ENCODE measurements around the gene FAM118B.

The FAM118B gene

GRCh38 chr11:126211236-126212088 is at the start of gene FAM118B, which contains the start of gene RPUSD4:
Gene FAM118B (plus strand): TSS chr11:126211782. CDS start chr11:126235002, 23,220 bp downstream.
Gene RPUSD4 (minus strand): TSS chr11:126211650. CDS start chr11:126211638, 12 bp downstream.
- peak; percentile 99 for DNase-seq (ENCODE audit: low spot score)

GRCh38 chr11:126162306-126163030 is 49.1 kb upstream of the FAM118B start:
- DNase-seq (ENCODE audit: low spot score), result no peak

- DNase-seq (ENCODE audit: low spot score), result no peak
Measured at GRCh38 chr11:126163074-126163700, 48.4 kb upstream of the FAM118B start.

- DNase-seq (ENCODE audit: low spot score), result no peak
Measured at GRCh38 chr11:126163779-126164178, 47.8 kb upstream of the FAM118B start.

- DNase-seq (ENCODE audit: low spot score), result no peak
Measured at GRCh38 chr11:126164781-126165180, 46.8 kb upstream of the FAM118B start.

GRCh38 chr11:126165311-126165720 is 46.3 kb upstream of the FAM118B start:
- no peak for DNase-seq (ENCODE audit: low spot score)

- DNase-seq (ENCODE audit: low spot score), result no peak
Measured at GRCh38 chr11:126165757-126166156, 45.8 kb upstream of the FAM118B start.

GRCh38 chr11:126166413-126166812 is 45.2 kb upstream of the FAM118B start:
- no peak for DNase-seq (ENCODE audit: low spot score)

GRCh38 chr11:126167488-126167887 is 44.1 kb upstream of the FAM118B start:
- DNase-seq (ENCODE audit: low spot score), result no peak

GRCh38 chr11:126169291-126169690 is 42.3 kb upstream of the FAM118B start:
- DNase-seq (ENCODE audit: low spot score), result no peak

- DNase-seq (ENCODE audit: low spot score), result no peak
Measured at GRCh38 chr11:126172596-126173038, 39.0 kb upstream of the FAM118B start.

- no peak for DNase-seq (ENCODE audit: low spot score)
Measured at GRCh38 chr11:126173257-126173656, 38.3 kb upstream of the FAM118B start.

- no peak for DNase-seq (ENCODE audit: low spot score)
Measured at GRCh38 chr11:126174816-126175215, 36.8 kb upstream of the FAM118B start.

GRCh38 chr11:126175393-126175792 is 36.2 kb upstream of the FAM118B start:
- no peak for DNase-seq (ENCODE audit: low spot score)

GRCh38 chr11:126176853-126177470 is 34.6 kb upstream of the FAM118B start:
- DNase-seq (ENCODE audit: low spot score), result no peak

- DNase-seq (ENCODE audit: low spot score), result no peak
Measured at GRCh38 chr11:126181939-126182730, 29.4 kb upstream of the FAM118B start.

- no peak for DNase-seq (ENCODE audit: low spot score)
Measured at GRCh38 chr11:126182787-126183445, 28.7 kb upstream of the FAM118B start.

GRCh38 chr11:126185259-126186024 is 26.1 kb upstream of the FAM118B start:
- no peak for DNase-seq (ENCODE audit: low spot score)

GRCh38 chr11:126186025-126186698 is 25.4 kb upstream of the FAM118B start:
- DNase-seq (ENCODE audit: low spot score), result no peak

Measured in hepatic stellate cell (primary cell).